Hepatocyte (in vitro differentiated cells): Measurements from ENCODE around the gene FAM209A.

Source experiments
- CTCF ChIP-seq: fragments of 200-600 bp; sonication (generic); IDR thresholded peaks from 2 replicates; pipeline ENCODE4 v1.5.1; 2016; ENCODE audit warnings: antibody characterized with exemption, mild to moderate bottlenecking; ENCODE audit not compliant: poor library complexity
- EZH2phosphoT487 ChIP-seq: fragments of 200-600 bp; sonication (generic); IDR thresholded peaks from one replicate; pipeline ENCODE4 v1.6.1; 2018; ENCODE audit warnings: antibody characterized with exemption, mild to moderate bottlenecking, low read depth, moderate library complexity; ENCODE audit not compliant: unreplicated experiment, severe bottlenecking

DNA sequence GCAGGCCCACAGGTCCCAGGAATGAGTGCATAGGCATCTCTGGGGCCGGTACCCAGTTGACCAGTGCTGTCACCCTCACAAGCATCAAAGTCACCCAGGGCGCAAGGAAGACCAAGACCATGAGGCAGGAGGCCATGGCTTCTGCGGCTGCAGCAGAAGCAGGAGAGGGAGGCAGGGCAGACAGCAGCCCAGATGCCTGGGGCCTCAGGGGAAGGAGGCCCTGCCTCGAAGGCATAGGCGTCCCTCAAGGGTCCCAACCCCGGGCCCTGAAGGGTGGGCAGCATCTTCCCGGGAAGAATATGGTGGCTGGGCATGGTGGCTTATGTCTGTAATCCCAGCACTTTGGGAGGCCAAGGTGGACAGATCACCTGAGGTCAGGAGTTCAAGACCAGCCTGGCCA lies 3.0 kb downstream of the FAM209A start:
- TF ChIP-seq CTCF = no peak
- TF ChIP-seq EZH2phosphoT487 = no peak
